ENCODE data around the gene ALKBH5. TPM values are rescaled to one million over a fixed set of nuclear protein-coding genes. Genes with fewer than 3 reads are reported as not detected.

The ALKBH5 gene
- total and polyA plus RNA-seq, 2 of the 8 experiments (the other 6 are each of a cell fraction or from before 2014, with no cell fraction given) = 63.7 to 86.4 TPM

DNA sequence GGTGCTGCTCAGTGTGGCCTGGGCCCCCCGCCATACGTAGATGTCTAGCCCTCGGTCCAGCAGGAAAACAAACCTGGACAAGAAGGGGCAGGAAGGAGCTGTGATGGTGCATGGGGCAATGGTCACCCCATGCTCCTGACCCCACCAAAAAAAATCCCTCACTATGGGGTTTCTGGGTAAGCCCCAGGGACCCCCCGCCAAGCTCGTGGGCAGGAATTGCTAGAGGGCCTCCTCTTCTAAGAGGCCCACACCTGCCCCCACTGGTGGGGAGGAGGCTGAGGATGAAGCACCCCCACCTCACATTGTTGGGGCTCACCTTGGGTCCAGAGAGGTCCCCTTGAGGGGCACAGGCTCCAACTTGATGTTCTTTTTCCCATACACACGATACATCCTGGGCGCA, 65.2 kb downstream of the ALKBH5 start:
- H3K4ac ChIP-seq (replicated peaks; ENCODE audit: insufficient read length, low read depth, low read length) = no peak overlapping the region
- H3K4me3 ChIP-seq (ENCODE audit: extremely low read depth in 1 of 4, insufficient read depth in 2 of 4, low read depth in 3 of 4, low read length in 4 of 4) = no peak overlapping the region
- TF ChIP-seq RAD21 (IDR thresholded peaks at IDR 0.05 in 1 of 2, conservative IDR thresholded peaks at IDR 0.05 in 1 of 2; ENCODE audit: low read depth in 2 of 2, low read length in 2 of 2) = no peak
- no peak for TF ChIP-seq SAP30 (IDR thresholded peaks at IDR 0.05; ENCODE audit: insufficient read depth, insufficient replicate concordance, low read length)
- TF ChIP-seq JUN (IDR thresholded peaks at IDR 0.05; ENCODE audit: low read depth, low read length) = no peak
- TF ChIP-seq BCL11A (IDR thresholded peaks at IDR 0.05; ENCODE audit: low read depth in 2 of 2, low read length in 2 of 2) = no peak
- TF ChIP-seq SP2 (IDR thresholded peaks at IDR 0.05; ENCODE audit: low read length) = no peak

More for the DNA sequence above, 65.2 kb downstream of the ALKBH5 start:
- Histone ChIP-seq H3K4me2 (ENCODE audit: insufficient read depth in 1 of 2, low read depth in 2 of 2, low read length in 2 of 2) (no peak overlapping the region), H3K27ac (ENCODE audit: low read depth, low read length) (no peak overlapping the region), H4K20me1 (replicated peaks in 1 of 2; ENCODE audit: control insufficient read depth in 1 of 2, insufficient read depth in 2 of 2, low read length in 2 of 2) (peaks cover 9 to 14% of the 10 kb centered on the region in 2 experiments), H3K14ac (ENCODE audit: insufficient read length) (no peak overlapping the region), H4K8ac (ENCODE audit: extremely low read depth, insufficient read depth, low read length) (no peak overlapping the region), H3K27me3 (replicated peaks in 1 of 4; ENCODE audit: control insufficient read depth in 3 of 4, extremely low read depth in 1 of 4, insufficient read depth in 3 of 4, low read length in 3 of 4) (no peaks in the 10 kb centered on the region), H2AK5ac (ENCODE audit: low read depth, low read length) (no peak overlapping the region), H3K79me1 (ENCODE audit: low read depth, low read length) (no peaks in the 10 kb centered on the region; the same call in 1 of the 2 replicates), H2BK12ac (ENCODE audit: low read depth, low read length) (no peak overlapping the region), H3K79me2 (ENCODE audit: control insufficient read depth in 1 of 2, insufficient read depth in 2 of 2, low read length in 2 of 2) (no peaks in the 10 kb centered on the region), H4K5ac (ENCODE audit: insufficient read length, low read depth, low read length) (no peak overlapping the region), H3K18ac (ENCODE audit: extremely low read depth, low read length) (no peak overlapping the region), H2BK120ac (replicated peaks; ENCODE audit: low read depth, low read length) (no peak overlapping the region), H3K36me3 (ENCODE audit: control insufficient read depth in 2 of 4, insufficient read depth in 4 of 4, low read length in 3 of 4) (peaks cover 37 to 65% (median 57%) of the 10 kb centered on the region in 4 experiments), H2BK5ac (ENCODE audit: low read depth, low read length) (no peak overlapping the region), H3K56ac (replicated peaks; ENCODE audit: insufficient read length, low read depth, low read length) (no peak overlapping the region), H3K9ac (replicated peaks in 1 of 4; ENCODE audit: extremely low read depth in 1 of 4, low read depth in 3 of 4, low read length in 3 of 4) (no peak overlapping the region), H2BK20ac (ENCODE audit: low read length) (no peak overlapping the region), H3K9me3 (ENCODE audit: insufficient read depth in 2 of 2, low read depth in 1 of 2, low read length in 1 of 2) (no peaks in the 10 kb centered on the region), H2AFZ (ENCODE audit: low read length) (no peak overlapping the region), H3K4me1 (replicated peaks in 1 of 4; ENCODE audit: control insufficient read depth in 3 of 4, insufficient read depth in 4 of 4, low read length in 3 of 4) (peaks cover 0 to 16% (median 9%) of the 10 kb centered on the region in 4 experiments; a peak in 6 of 7 replicates), H2BK15ac (ENCODE audit: low read length) (no peak overlapping the region), H3K23ac (ENCODE audit: insufficient read length) (no peak overlapping the region), H4K91ac (replicated peaks; ENCODE audit: insufficient read length, low read length) (no peak overlapping the region), H3K23me2 (ENCODE audit: low read depth, low read length) (peaks cover 5% of the 10 kb centered on the region)
- 96% methylated on average over 7 of the region's 7 CpGs; no CpG with 5 or more reads in 1 of the 2 experiments for WGBS, 2 experiments (ENCODE audit: extremely low coverage in 1 of 2, insufficient coverage in 1 of 2, insufficient read length in 1 of 2, insufficient replicate concordance in 2 of 2, low coverage in 1 of 2, low lambda C conversion rate in 2 of 2, missing lambda C conversion rate in 1 of 2)
- CTCF ChIA-PET (ENCODE audit: partially characterized antibody) = interaction anchor here (0.9 to 4.0 kb wide), 21 partner anchors 8 to 98 kb away, joined by 3 to 30 read pairs (median 5); partner anchors contain the start of genes FLII and MIEF2
- no peak for FAIRE-seq
- no peak for DNase-seq (ENCODE audit: low read depth in 1 of 2, low spot score in 2 of 2)
- POLR2A ChIA-PET (ENCODE audit: partially characterized antibody) = interaction anchor here (0.9 to 13.9 kb wide), 6 partner anchors 9 to 66 kb away, joined by 3 to 171 read pairs (median 6); partner anchors contain the start of genes ALKBH5, FLII and MIEF2
